Measurements from ENCODE around the gene FZD10.

Gene FZD10

GRCh38 chr12:130154276-130155070 is 7.8 kb upstream of the FZD10 start:
- DNase-seq, result no peak

GRCh38 chr12:130155416-130156073 is 6.7 kb upstream of the FZD10 start:
- DNase-seq, result no peak

GRCh38 chr12:130156652-130157275 is 5.5 kb upstream of the FZD10 start:
- no peak for DNase-seq

- no peak for DNase-seq
Observed at GRCh38 chr12:130157998-130158753, 4.1 kb upstream of the FZD10 start.

- DNase-seq, result no peak
Observed at GRCh38 chr12:130158754-130159059, 3.6 kb upstream of the FZD10 start.

GRCh38 chr12:130160306-130160705 is 2.0 kb upstream of the FZD10 start:
- no peak for DNase-seq

GRCh38 chr12:130160711-130161231 is 1.5 kb upstream of the FZD10 start:
- no peak for DNase-seq

GRCh38 chr12:130161261-130162243 is 712 bp upstream of the FZD10 start:
- peak; percentile 7 for DNase-seq

- DNase-seq, result no peak
Observed at GRCh38 chr12:130162745-130163460, 639 bp downstream of the FZD10 start.

GRCh38 chr12:130163461-130164215 is 1.4 kb downstream of the FZD10 start:
- no peak for DNase-seq

GRCh38 chr12:130164216-130164542 is 1.9 kb downstream of the FZD10 start:
- DNase-seq, result no peak

GRCh38 chr12:130164936-130165335 is 2.7 kb downstream of the FZD10 start:
- no peak for DNase-seq

- DNase-seq, result no peak
Observed at GRCh38 chr12:130166306-130166705, 4.0 kb downstream of the FZD10 start.

GRCh38 chr12:130167537-130167936 is 5.3 kb downstream of the FZD10 start:
- no peak for DNase-seq

GRCh38 chr12:130169256-130169655 is 7.0 kb downstream of the FZD10 start:
- DNase-seq, result no peak

GRCh38 chr12:130169924-130170323 is 7.7 kb downstream of the FZD10 start:
- DNase-seq, result no peak

- no peak for DNase-seq
Observed at GRCh38 chr12:130170611-130171010, 8.3 kb downstream of the FZD10 start.

GRCh38 chr12:130177635-130178242 is 15.5 kb downstream of the FZD10 start:
- DNase-seq, result no peak

GRCh38 chr12:130178282-130178681 is 16.0 kb downstream of the FZD10 start:
- DNase-seq, result no peak

- DNase-seq, result no peak
Observed at GRCh38 chr12:130179191-130179590, 16.9 kb downstream of the FZD10 start.

All from fibroblast of skin of back (primary cell).